MM.1S (cell line): ENCODE data around the gene FBXO34.

ENCODE experiments used
- DNase-seq: peaks from one replicate; pipeline ENCODE4 v3.0.0-alpha.2; 2015
- H2AFZ ChIP-seq: fragments of 300-600 bp; sonication (generic); 2 replicates; pipeline ENCODE4 v1.6.0; 2016; ENCODE audit warnings: antibody characterized with exemption, low read length
- H3F3A ChIP-seq: fragments of 300-600 bp; sonication (generic); 2 replicates; pipeline ENCODE4 v1.6.1; 2016; ENCODE audit warnings: mild to moderate bottlenecking, antibody characterized with exemption, low read length, moderate library complexity, mixed read lengths; ENCODE audit not compliant: insufficient read depth
- H3K27ac ChIP-seq: fragments of 300-600 bp; sonication (generic); 2 replicates; pipeline ENCODE4 v1.5.1; 2016; ENCODE audit warnings: mild to moderate bottlenecking, low read length
- H3K27me3 ChIP-seq: fragments of 300-600 bp; sonication (generic); replicated peaks from 2 replicates; pipeline ENCODE4 v1.6.0; 2016; ENCODE audit warnings: low read length; ENCODE audit not compliant: insufficient read depth
- H3K36me3 ChIP-seq: fragments of 300-600 bp; sonication (generic); replicated peaks from 2 replicates; pipeline ENCODE4 v1.6.1; 2016; ENCODE audit warnings: mild to moderate bottlenecking, low read length, mixed read lengths; ENCODE audit not compliant: insufficient read depth
- H3K4me1 ChIP-seq: fragments of 300-600 bp; sonication (generic); 2 replicates; pipeline ENCODE4 v1.6.1; 2016; ENCODE audit warnings: low read length, mixed read lengths
- H3K4me2 ChIP-seq: fragments of 300-600 bp; sonication (generic); 2 replicates; pipeline ENCODE4 v1.6.0; 2016; ENCODE audit warnings: low read depth, low read length
- H3K4me3 ChIP-seq: fragments of 300-600 bp; sonication (generic); 2 replicates; pipeline ENCODE4 v1.5.1; 2016; ENCODE audit warnings: low read length, mixed read lengths
- H3K79me2 ChIP-seq: fragments of 300-600 bp; sonication (generic); 2 replicates; pipeline ENCODE4 v1.6.1; 2016; ENCODE audit warnings: mixed run types, low read length, mixed read lengths
- H3K9ac ChIP-seq: fragments of 300-600 bp; sonication (generic); 2 replicates; pipeline ENCODE4 v1.6.1; 2016; ENCODE audit warnings: low read length, mixed read lengths
- H3K9me2 ChIP-seq: fragments of 300-600 bp; sonication (generic); replicated peaks from 2 replicates; pipeline ENCODE4 v1.6.1; 2016; ENCODE audit warnings: mild to moderate bottlenecking, low read length, mixed read lengths; ENCODE audit not compliant: insufficient read depth
- H3K9me3 ChIP-seq: fragments of 300-600 bp; sonication (generic); replicated peaks from 2 replicates; pipeline ENCODE4 v1.6.1; 2016; ENCODE audit warnings: mild to moderate bottlenecking, low read length, mixed read lengths; ENCODE audit not compliant: insufficient read depth
- H4K20me1 ChIP-seq: fragments of 300-600 bp; sonication (generic); 2 replicates; pipeline ENCODE4 v1.6.1; 2016; ENCODE audit warnings: mild to moderate bottlenecking, low read length, moderate library complexity, mixed read lengths; ENCODE audit not compliant: insufficient read depth
- EZH2 ChIP-seq: fragments of 300-600 bp; sonication (generic); optimal IDR thresholded peaks from 2 replicates; pipeline ENCODE3; 2017; ENCODE audit warnings: low read depth, mild to moderate bottlenecking, antibody characterized with exemption, low read length, mixed read lengths
- EZH2phosphoT487 ChIP-seq: fragments of 300-600 bp; sonication (generic); IDR thresholded peaks from 2 replicates; pipeline ENCODE4 v1.6.1; 2018; ENCODE audit warnings: antibody characterized with exemption, low read length
- TF ChIP-seq, protein P1 (sequence below): fragments of 300-600 bp; sonication (generic); IDR thresholded peaks from 2 replicates; pipeline ENCODE4 v1.5.1; 2016; ENCODE audit warnings: antibody characterized with exemption, low read length, mixed read lengths

Gene FBXO34

DNA sequence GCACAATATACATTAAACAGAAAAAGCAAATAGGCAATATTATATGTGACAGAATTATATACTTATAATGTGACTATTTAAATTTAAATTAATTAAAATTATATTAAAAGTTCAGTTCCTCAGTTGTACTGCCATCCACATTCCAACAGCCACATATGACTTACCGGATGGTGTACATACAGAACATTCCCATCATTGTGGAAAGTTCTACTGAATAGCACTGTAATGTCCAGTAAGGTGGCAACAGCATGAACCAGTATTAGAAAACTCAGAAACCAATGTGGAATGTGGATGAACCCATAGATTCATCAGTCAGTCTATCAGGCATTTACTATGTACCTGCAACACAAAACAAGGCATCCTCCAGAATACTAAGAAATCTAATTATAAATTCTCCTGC lies 128.0 kb downstream of the FBXO34 start:
- H3K27ac ChIP-seq = no peak overlapping the region
- H3F3A ChIP-seq = no peaks in the 10 kb centered on the region
- no peaks in the 10 kb centered on the region for H3K36me3 ChIP-seq
- no peak for DNase-seq
- TF ChIP-seq, protein P1, sequence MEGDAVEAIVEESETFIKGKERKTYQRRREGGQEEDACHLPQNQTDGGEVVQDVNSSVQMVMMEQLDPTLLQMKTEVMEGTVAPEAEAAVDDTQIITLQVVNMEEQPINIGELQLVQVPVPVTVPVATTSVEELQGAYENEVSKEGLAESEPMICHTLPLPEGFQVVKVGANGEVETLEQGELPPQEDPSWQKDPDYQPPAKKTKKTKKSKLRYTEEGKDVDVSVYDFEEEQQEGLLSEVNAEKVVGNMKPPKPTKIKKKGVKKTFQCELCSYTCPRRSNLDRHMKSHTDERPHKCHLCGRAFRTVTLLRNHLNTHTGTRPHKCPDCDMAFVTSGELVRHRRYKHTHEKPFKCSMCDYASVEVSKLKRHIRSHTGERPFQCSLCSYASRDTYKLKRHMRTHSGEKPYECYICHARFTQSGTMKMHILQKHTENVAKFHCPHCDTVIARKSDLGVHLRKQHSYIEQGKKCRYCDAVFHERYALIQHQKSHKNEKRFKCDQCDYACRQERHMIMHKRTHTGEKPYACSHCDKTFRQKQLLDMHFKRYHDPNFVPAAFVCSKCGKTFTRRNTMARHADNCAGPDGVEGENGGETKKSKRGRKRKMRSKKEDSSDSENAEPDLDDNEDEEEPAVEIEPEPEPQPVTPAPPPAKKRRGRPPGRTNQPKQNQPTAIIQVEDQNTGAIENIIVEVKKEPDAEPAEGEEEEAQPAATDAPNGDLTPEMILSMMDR = no peak
- no peak for TF ChIP-seq EZH2phosphoT487
- TF ChIP-seq EZH2 = no peak
- H3K4me2 ChIP-seq = no peak overlapping the region
- H3K9me2 ChIP-seq = no peaks in the 10 kb centered on the region
- no peak overlapping the region for H3K4me3 ChIP-seq
- H4K20me1 ChIP-seq = no peaks in the 10 kb centered on the region
- no peak overlapping the region for H2AFZ ChIP-seq
- H3K9ac ChIP-seq = no peak overlapping the region
- peaks cover 19% of the 10 kb centered on the region for H3K79me2 ChIP-seq
- no peaks in the 10 kb centered on the region for H3K9me3 ChIP-seq
- no peaks in the 10 kb centered on the region for H3K4me1 ChIP-seq
- H3K27me3 ChIP-seq = no peaks in the 10 kb centered on the region

GRCh38 chr14:55399852-55400251 lies 128.6 kb downstream of the FBXO34 start:
- no peak overlapping the region for H2AFZ ChIP-seq
- no peaks in the 10 kb centered on the region for H3K9me2 ChIP-seq
- H3K4me1 ChIP-seq = no peaks in the 10 kb centered on the region
- H3K4me3 ChIP-seq = no peak overlapping the region
- H3K27ac ChIP-seq = no peak overlapping the region
- no peaks in the 10 kb centered on the region for H3K36me3 ChIP-seq
- TF ChIP-seq EZH2 (no peak), EZH2phosphoT487 (no peak)
- TF ChIP-seq, protein P1 = no peak
- no peaks in the 10 kb centered on the region for H3K9me3 ChIP-seq
- no peaks in the 10 kb centered on the region for H3K27me3 ChIP-seq
- DNase-seq = no peak
- no peak overlapping the region for H3K9ac ChIP-seq
- no peak overlapping the region for H3K4me2 ChIP-seq
- no peaks in the 10 kb centered on the region for H3F3A ChIP-seq
- no peaks in the 10 kb centered on the region for H4K20me1 ChIP-seq
- H3K79me2 ChIP-seq = peaks cover 22% of the 10 kb centered on the region

DNA sequence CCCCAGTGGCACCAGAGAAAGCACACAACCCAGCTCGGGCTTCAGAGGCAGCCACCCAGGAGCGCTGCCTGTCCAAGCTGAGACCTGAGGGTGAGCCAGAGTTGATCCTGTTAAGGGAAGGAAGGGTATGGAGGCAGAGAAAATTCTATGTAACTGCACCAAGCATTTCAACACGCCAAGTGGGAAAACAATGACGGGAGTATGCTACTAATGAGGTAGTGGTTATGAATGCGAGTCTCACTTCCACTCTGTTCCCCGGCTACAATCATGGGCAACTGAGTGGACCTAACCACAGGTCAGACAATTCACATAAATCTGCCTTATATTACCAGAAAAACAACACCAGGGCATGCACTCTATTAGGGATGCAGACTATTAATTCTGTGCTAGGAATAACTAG lies 130.5 kb downstream of the FBXO34 start:
- H3K4me3 ChIP-seq = no peak overlapping the region
- H3K27ac ChIP-seq = no peak overlapping the region
- H3K36me3 ChIP-seq = no peaks in the 10 kb centered on the region
- no peaks in the 10 kb centered on the region for H4K20me1 ChIP-seq
- no peaks in the 10 kb centered on the region for H3F3A ChIP-seq
- TF ChIP-seq EZH2 (no peak), EZH2phosphoT487 (no peak)
- TF ChIP-seq, protein P1 = no peak
- H3K9ac ChIP-seq = no peak overlapping the region
- H3K27me3 ChIP-seq = no peaks in the 10 kb centered on the region
- peaks cover 22% of the 10 kb centered on the region for H3K79me2 ChIP-seq
- H3K4me1 ChIP-seq = no peaks in the 10 kb centered on the region
- no peak overlapping the region for H2AFZ ChIP-seq
- no peak for DNase-seq
- no peak overlapping the region for H3K4me2 ChIP-seq
- H3K9me3 ChIP-seq = no peaks in the 10 kb centered on the region
- no peaks in the 10 kb centered on the region for H3K9me2 ChIP-seq
